HepG2 (cell line): ENCODE results near the gene EXTL1. TPM values are rescaled to one million over a fixed set of nuclear protein-coding genes. Genes with fewer than 3 reads are reported as not detected.

Experiments
- ATAC-seq: fragments of 200-7000 bp; cut with Tn5 transposase; 3 replicates; pipeline ENCODE4 v1.9.1; 2020; ENCODE audit warnings: mild to moderate bottlenecking, moderate library complexity
- BruUV-seq: library from RNA; stranded (reverse); fragments of 400-500 nt; replicated peaks from 2 replicates; lab custom pipeline; 2021; lab: Mats Ljungman, UMichigan
- CTCF ChIA-PET: fragments of 300-600 bp; formaldehyde crosslinking; extraction: SDS; loops from one replicate; lab custom pipeline; 2021; ENCODE audit warnings: low total read pairs, inconsistent platforms, low intra/inter-chr PET ratio; lab: Yijun Ruan, JAX
- POLR2A ChIA-PET: fragments of 350-600 bp; sonication (Branson Sonifier 250); formaldehyde crosslinking; loops from one replicate; lab custom pipeline; 2020; ENCODE audit warnings: antibody characterized with exemption, inconsistent platforms; lab: Yijun Ruan, JAX
- DNase-seq: peaks from one replicate; pipeline ENCODE4 v3.0.0-alpha.2; 2015; ENCODE audit warnings: low spot score
- FAIRE-seq: peaks from 3 replicates; lab custom pipeline; 2011; peaks lifted over from hg19 to GRCh38; lab: Jason Lieb, UNC
- H2AFZ ChIP-seq: one replicate; pipeline ENCODE4 v1.6.1; 2011; ENCODE audit warnings: low read length, inconsistent platforms
- H3K27ac ChIP-seq: fragments of 300-600 bp; 3 replicates; pipeline ENCODE4 v1.8.0; 2011; ENCODE audit warnings: mixed run types, mild to moderate bottlenecking, mixed read lengths, low read length, inconsistent platforms; ENCODE audit not compliant: insufficient read depth; ENCODE audit errors: extremely low read length
- H3K27me3 ChIP-seq, 2 experiments: fragments of 200-600 bp in 1 of 2; 2 replicates in 1 of 2; 3 replicates in 1 of 2; pipeline versions ENCODE4 v1.6.0 to v1.8.0; 2011; ENCODE audit warnings: low read length in 2 of 2, mild to moderate bottlenecking in 2 of 2, moderate library complexity in 2 of 2, inconsistent platforms in 1 of 2; ENCODE audit not compliant: insufficient read depth in 2 of 2, control insufficient read depth in 1 of 2
- H3K36me3 ChIP-seq, 2 experiments: fragments of 200-600 bp in 1 of 2; replicated peaks in 1 of 2; 2 replicates in 1 of 2; 3 replicates in 1 of 2; pipeline versions ENCODE4 v1.5.1 to v1.8.0; 2011; ENCODE audit warnings: low read length in 2 of 2, inconsistent platforms in 1 of 2; ENCODE audit not compliant: insufficient read depth in 2 of 2, control insufficient read depth in 1 of 2
- H3K4me1 ChIP-seq: 2 replicates; pipeline ENCODE4 v1.5.1; 2012; ENCODE audit warnings: low read length, inconsistent platforms; ENCODE audit not compliant: insufficient read depth
- H3K4me2 ChIP-seq: 2 replicates; pipeline ENCODE4 v1.6.0; 2011; ENCODE audit warnings: low read depth, low read length, inconsistent platforms
- H3K4me3 ChIP-seq, 3 experiments: fragments of 200-600 bp in 1 of 3; sonication (generic), shearing (Covaris generic) in 1 of 3; replicated peaks in 1 of 3; 2 replicates each; pipeline ENCODE4 v1.5.1; 2011 to 2016; ENCODE audit warnings: low read length in 3 of 3, inconsistent platforms in 2 of 3, low read depth in 2 of 3, mild to moderate bottlenecking in 2 of 3, control low read depth in 1 of 3, mixed read lengths in 1 of 3; ENCODE audit not compliant: insufficient read depth in 1 of 3
- H3K79me2 ChIP-seq: one replicate; pipeline ENCODE4 v1.6.1; 2011; ENCODE audit warnings: low read length, inconsistent platforms; ENCODE audit not compliant: insufficient read depth
- H3K9ac ChIP-seq: 2 replicates; pipeline ENCODE4 v1.6.0; 2011; ENCODE audit warnings: mild to moderate bottlenecking, low read depth, low read length, inconsistent platforms; ENCODE audit not compliant: insufficient read depth
- H3K9me3 ChIP-seq: 2 replicates; pipeline ENCODE4 v1.5.1; 2012; ENCODE audit warnings: mild to moderate bottlenecking, low read length
- H4K20me1 ChIP-seq: 2 replicates; pipeline ENCODE4 v1.6.0; 2011; ENCODE audit warnings: inconsistent platforms, mild to moderate bottlenecking, low read length, moderate library complexity; ENCODE audit not compliant: insufficient read depth
- ELF4 ChIP-seq: sonication (generic); formaldehyde crosslinking; IDR thresholded peaks from 2 replicates; pipeline ENCODE4 v1.5.0; 2020; ENCODE audit warnings: missing genetic modification reagents, mild to moderate bottlenecking, moderate library complexity, borderline replicate concordance
- ZGPAT ChIP-seq: IDR thresholded peaks from 2 replicates; pipeline ENCODE4 v1.6.1; 2016; ENCODE audit warnings: mild to moderate bottlenecking
- ZNF563 ChIP-seq: sonication (generic); formaldehyde crosslinking; IDR thresholded peaks from 2 replicates; pipeline ENCODE4 v1.8.0; 2022; ENCODE audit warnings: mild to moderate bottlenecking, moderate library complexity, missing genetic modification reagents
- ZNF770 ChIP-seq: sonication (generic); formaldehyde crosslinking; IDR thresholded peaks from 2 replicates; pipeline ENCODE4 v1.5.0; 2020; ENCODE audit warnings: mild to moderate bottlenecking, missing genetic modification reagents
- WGBS: methylation state at CpG from one replicate; pipeline ENCODE4 v1.1.6; 2017; ENCODE audit warnings: low lambda C conversion rate; 5-methylcytosine and 5-hydroxymethylcytosine counted together
- in situ Hi-C: cut with HindIII; loops from 2 replicates; pipeline ENCODE4 v1.10.0; 2017; ENCODE audit warnings: low pct_unique_long_range_greater_than_20kb; ENCODE audit not compliant: extremely low pct_ligation_motif_present
- intact Hi-C: fragments of 100-400 bp; cut with micrococcal nuclease; formaldehyde crosslinking; loops from one replicate; pipeline ENCODE4 v1.10.0; 2022; ENCODE audit not compliant: unreplicated experiment
- polyA plus RNA-seq, 8 experiments: library from polyadenylated mRNA; depleted of rRNA in 3 of 8; stranded (reverse) in 7 of 8; unstranded in 1 of 8; fragments of >200 nt; fragmentation: Illumina TruSeq in 4 of 8; extraction: Trizol in 4 of 8; gene quantifications; 2 replicates each; pipeline versions ENCODE4 v1.2.1 to v1.2.3, GENCODE V29; 2011 to 2016; ENCODE audit warnings: low read depth in 4 of 8, missing spikeins in 1 of 8, mixed read lengths in 1 of 8; ENCODE audit not compliant: insufficient read depth in 1 of 8
- total RNA-seq, 5 experiments: library from RNA; depleted of rRNA; stranded (reverse); fragments of >200 nt; fragmentation: Illumina TruSeq; extraction: Trizol; gene quantifications; 2 replicates each; pipeline ENCODE4 v1.2.3, GENCODE V29; 2016; ENCODE audit warnings: low read depth in 1 of 5

Gene EXTL1
- total and polyA plus RNA-seq, 2 of the 13 experiments (the other 11 are each of a cell fraction or from before 2014, with no cell fraction given), result 0.35 to 1.0 TPM

- FAIRE-seq (no peak), DNase-seq (no peak), ATAC-seq (no peak)
- H2AFZ ChIP-seq, result no peak overlapping the region
- no peak overlapping the region for H3K4me2 ChIP-seq
- in situ Hi-C loops, result no loop called here
- CTCF ChIA-PET, result no interaction called here
- intact Hi-C loops, result no loop called here
- H3K79me2 ChIP-seq, result no peaks in the 10 kb centered on the region
- H3K27ac ChIP-seq, result no peak overlapping the region
- H3K9ac ChIP-seq, result no peak overlapping the region
- no peaks in the 10 kb centered on the region for H4K20me1 ChIP-seq
- WGBS, result 25% methylated on average over 3 of the region's 3 CpGs
- TF ChIP-seq ZNF563 (CRISPR knock-in tag), result no peak
- no peak for TF ChIP-seq ELF4
- TF ChIP-seq ZGPAT, result no peak
- TF ChIP-seq ZNF770 (CRISPR knock-in tag), result no peak
- POLR2A ChIA-PET, result no interaction called here
- no TSS peak for BruUV-seq
- H3K27me3 ChIP-seq, result peaks cover 0 to 11% of the 10 kb centered on the region in 2 experiments; a peak in 4 of 5 replicates
- 0 out of 2 replicates have a peak, but pooled peaks cover 7% of the 10 kb centered on the region for H3K4me1 ChIP-seq
- H3K4me3 ChIP-seq, result no peak overlapping the region
- H3K36me3 ChIP-seq, result no peaks in the 10 kb centered on the region
- H3K9me3 ChIP-seq, result no peaks in the 10 kb centered on the region
Measured at GRCh38 chr1:26075421-26076144, 54.0 kb downstream of the EXTL1 start.
